ENCODE data around the gene CORT. TPM values are rescaled to one million over a fixed set of nuclear protein-coding genes. Genes with fewer than 3 reads are reported as not detected.
"Not testable (repeated sequence)": the region's sequence is repeated elsewhere in the genome, so short reads cannot be mapped to it uniquely, and the experiment has no call there.

CORT gene
- total RNA-seq, 2 donors from 2014 or later = 0.24 TPM; not detected in 1

- H3K27me3 Mint-ChIP-seq = no peaks in the 10 kb centered on the region
- no peaks in the 10 kb centered on the region for H3K9me3 Mint-ChIP-seq
- no peaks in the 10 kb centered on the region for H3K4me1 Mint-ChIP-seq
- H3K36me3 Mint-ChIP-seq (ENCODE audit: low read depth) = peaks cover 1% of the 10 kb centered on the region
- H3K4me3 Mint-ChIP-seq = no peak overlapping the region
- H3K27ac Mint-ChIP-seq = no peak overlapping the region
- no peak for ATAC-seq (replicated peaks)
Observed at GRCh38 chr1:10450836-10451235, 1.0 kb downstream of the CORT start.

DNA sequence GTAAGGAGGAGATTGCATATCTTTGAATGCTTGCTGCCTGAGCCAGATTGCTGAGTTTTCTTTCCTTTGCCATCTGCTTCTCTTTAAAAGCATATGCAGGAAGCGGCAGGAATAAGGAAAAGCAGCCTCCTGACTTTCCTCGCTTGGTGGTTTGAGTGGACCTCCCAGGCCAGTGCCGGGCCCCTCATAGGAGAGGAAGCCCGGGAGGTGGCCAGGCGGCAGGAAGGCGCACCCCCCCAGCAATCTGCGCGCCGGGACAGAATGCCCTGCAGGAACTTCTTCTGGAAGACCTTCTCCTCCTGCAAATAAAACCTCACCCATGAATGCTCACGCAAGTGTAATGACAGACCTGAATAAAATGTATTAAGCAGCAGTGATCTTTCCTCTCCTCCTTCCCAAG is 1.5 kb downstream of the CORT start:
- H3K9me3 Mint-ChIP-seq = no peaks in the 10 kb centered on the region
- H3K36me3 Mint-ChIP-seq (ENCODE audit: low read depth) = peaks cover 6% of the 10 kb centered on the region
- H3K4me1 Mint-ChIP-seq = no peaks in the 10 kb centered on the region
- no peak overlapping the region for H3K4me3 Mint-ChIP-seq
- H3K27ac Mint-ChIP-seq = no peak overlapping the region
- no peak for ATAC-seq (replicated peaks)
- no peaks in the 10 kb centered on the region for H3K27me3 Mint-ChIP-seq

DNA sequence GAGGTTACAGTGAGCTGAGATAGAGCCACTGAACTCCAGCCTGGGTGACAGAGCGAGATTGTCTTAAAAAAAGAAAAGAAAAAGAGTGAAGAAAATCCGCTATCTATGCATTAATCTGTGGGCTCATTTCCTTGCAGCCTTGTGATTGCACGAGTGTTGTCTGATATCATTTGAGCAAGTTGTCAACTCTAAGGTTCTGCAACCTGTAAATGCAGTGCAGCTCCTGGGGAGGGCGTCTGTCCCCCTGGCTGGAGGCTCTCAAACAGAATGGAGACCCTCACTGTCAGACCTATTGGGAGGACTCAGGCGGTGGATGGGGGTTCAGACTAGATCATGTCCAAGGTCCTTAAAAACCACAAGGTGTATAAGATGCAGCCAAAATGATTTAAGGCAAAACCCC is 6.2 kb downstream of the CORT start:
- Mint-ChIP-seq H3K9me3 (no peaks in the 10 kb centered on the region), H3K27ac (no peak overlapping the region), H3K4me1 (no peaks in the 10 kb centered on the region), H3K36me3 (ENCODE audit: low read depth) (peaks cover 38% of the 10 kb centered on the region), H3K4me3 (no peak overlapping the region), H3K27me3 (no peaks in the 10 kb centered on the region)
- ATAC-seq (replicated peaks) = no peak

DNA sequence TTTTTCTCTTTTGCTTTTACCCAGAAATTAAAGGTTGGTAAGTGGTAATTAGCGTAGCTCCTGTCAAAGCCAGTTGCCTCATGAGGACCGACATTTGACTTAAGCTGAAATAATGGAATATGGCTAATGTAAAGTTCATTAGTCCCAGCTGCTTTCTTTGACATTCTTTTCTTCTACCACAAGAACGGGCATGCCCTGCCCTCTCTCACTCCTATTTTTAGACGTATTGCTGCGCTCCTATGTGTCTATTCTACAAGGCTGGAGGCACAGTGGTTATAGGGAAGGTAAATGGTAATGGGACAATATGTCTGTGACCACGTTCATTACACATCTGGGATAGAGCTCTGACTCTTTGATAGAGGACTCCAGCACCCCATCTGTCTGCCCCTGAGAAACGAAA is 6.8 kb downstream of the CORT start:
- Mint-ChIP-seq H3K36me3 (ENCODE audit: low read depth) (peaks cover 44% of the 10 kb centered on the region), H3K4me1 (no peaks in the 10 kb centered on the region)
- ATAC-seq (replicated peaks) = no peak

GRCh38 chr1:10457462-10457861 is 7.6 kb downstream of the CORT start:
- H3K27ac Mint-ChIP-seq; H3K4me1 Mint-ChIP-seq; H3K9me3 Mint-ChIP-seq; ATAC-seq (replicated peaks); H3K27me3 Mint-ChIP-seq; H3K4me3 Mint-ChIP-seq: not testable (repeated sequence)
- H3K36me3 Mint-ChIP-seq (ENCODE audit: low read depth) = peaks cover 52% of the 10 kb centered on the region

More for the DNA sequence above, 6.8 kb downstream of the CORT start:
- Mint-ChIP-seq H3K9me3 (no peaks in the 10 kb centered on the region), H3K27me3 (no peaks in the 10 kb centered on the region), H3K27ac (no peak overlapping the region), H3K4me3 (no peak overlapping the region)

DNA sequence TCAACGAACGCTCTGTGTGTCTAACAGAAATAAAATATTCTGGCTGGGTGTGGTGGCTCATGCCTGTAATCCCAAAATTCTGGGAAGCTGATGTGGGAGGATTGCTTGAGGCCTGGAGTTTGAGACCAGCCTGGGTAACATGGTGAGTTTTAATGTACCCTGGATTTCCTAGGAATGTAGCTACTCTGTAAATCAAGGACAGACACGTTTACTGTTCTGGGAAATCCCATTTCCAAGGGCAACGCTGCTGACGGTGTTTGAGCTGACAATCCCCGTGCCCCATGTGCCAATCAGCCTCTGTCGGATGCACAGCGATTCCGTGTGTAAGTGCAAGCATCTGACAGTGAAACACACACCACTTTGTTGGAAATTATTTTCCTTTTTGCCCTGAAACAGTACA is 8.0 kb downstream of the CORT start:
- no peaks in the 10 kb centered on the region for H3K9me3 Mint-ChIP-seq
- ATAC-seq (replicated peaks) = no peak
- H3K27me3 Mint-ChIP-seq = no peaks in the 10 kb centered on the region
- no peaks in the 10 kb centered on the region for H3K4me1 Mint-ChIP-seq
- H3K4me3 Mint-ChIP-seq = no peak overlapping the region
- H3K27ac Mint-ChIP-seq = no peak overlapping the region
- H3K36me3 Mint-ChIP-seq (ENCODE audit: low read depth) = peaks cover 56% of the 10 kb centered on the region

- no peak overlapping the region for H3K27ac Mint-ChIP-seq
- ATAC-seq (replicated peaks) = no peak
- peaks cover 69% of the 10 kb centered on the region for H3K36me3 Mint-ChIP-seq (ENCODE audit: low read depth)
- no peaks in the 10 kb centered on the region for H3K9me3 Mint-ChIP-seq
- no peak overlapping the region for H3K4me3 Mint-ChIP-seq
- no peaks in the 10 kb centered on the region for H3K4me1 Mint-ChIP-seq
- H3K27me3 Mint-ChIP-seq = no peaks in the 10 kb centered on the region
Observed at GRCh38 chr1:10459184-10459583, 9.4 kb downstream of the CORT start.

- ATAC-seq (replicated peaks) = no peak
- Mint-ChIP-seq H3K4me1 (peaks cover 5% of the 10 kb centered on the region), H3K4me3 (no peak overlapping the region), H3K27me3 (no peaks in the 10 kb centered on the region), H3K9me3 (no peaks in the 10 kb centered on the region), H3K36me3 (ENCODE audit: low read depth) (peaks cover 81% of the 10 kb centered on the region), H3K27ac (no peak overlapping the region)
Observed at GRCh38 chr1:10467078-10467477, 17.2 kb downstream of the CORT start.

GRCh38 chr1:10470043-10470442 is 20.2 kb downstream of the CORT start:
- Mint-ChIP-seq H3K9me3 (no peaks in the 10 kb centered on the region), H3K4me1 (peaks cover 10% of the 10 kb centered on the region), H3K27me3 (no peaks in the 10 kb centered on the region), H3K27ac (no peak overlapping the region), H3K4me3 (no peak overlapping the region), H3K36me3 (ENCODE audit: low read depth) (peaks cover 52% of the 10 kb centered on the region)
- no peak for ATAC-seq (replicated peaks)

DNA sequence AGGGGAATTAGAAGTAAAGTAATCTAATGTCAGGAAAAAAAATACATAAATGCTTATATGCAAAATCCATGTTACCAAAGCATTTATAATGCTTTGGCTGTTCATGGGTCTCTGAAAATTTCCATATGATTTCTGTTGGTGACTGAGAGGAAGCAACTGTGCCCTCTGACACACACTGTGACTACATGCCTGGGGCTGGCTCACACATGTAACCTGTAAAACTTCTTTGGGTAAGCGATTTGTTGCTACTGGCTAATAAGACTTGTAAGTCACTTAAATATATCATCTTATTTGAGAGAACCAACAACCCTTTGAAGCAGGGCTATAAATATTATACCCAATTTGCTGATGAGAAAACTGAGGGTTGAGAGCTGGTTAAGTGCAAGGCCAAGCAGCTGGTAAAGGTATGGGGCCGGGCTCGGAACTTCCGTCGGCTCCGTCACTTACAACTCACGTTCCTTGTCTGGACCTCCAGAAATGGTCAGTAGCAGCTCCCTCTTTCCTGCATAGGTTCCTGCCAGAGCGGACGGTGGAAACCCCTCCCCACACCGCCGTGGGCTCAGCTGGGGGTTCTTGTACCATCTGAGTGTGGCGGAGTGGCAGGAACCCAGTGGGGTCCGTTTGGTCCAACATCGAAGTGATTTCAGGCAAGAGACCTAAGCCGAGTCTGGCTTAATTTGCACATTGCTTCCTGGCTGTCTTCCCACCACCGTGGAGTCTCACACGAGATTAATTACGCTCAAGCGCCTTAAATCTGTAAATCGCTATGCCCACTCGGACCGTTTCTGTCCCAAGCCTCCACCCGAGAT is 21.8 kb downstream of the CORT start:
- no peak for ATAC-seq (replicated peaks)
- peaks cover 36% of the 10 kb centered on the region for H3K36me3 Mint-ChIP-seq (ENCODE audit: low read depth)
- peak overlapping the region; percentile 98 for H3K4me3 Mint-ChIP-seq
- H3K27me3 Mint-ChIP-seq = no peaks in the 10 kb centered on the region
- H3K9me3 Mint-ChIP-seq = no peaks in the 10 kb centered on the region
- H3K4me1 Mint-ChIP-seq = peaks cover 18% of the 10 kb centered on the region
- H3K27ac Mint-ChIP-seq = peak overlapping the region; percentile 93

DNA sequence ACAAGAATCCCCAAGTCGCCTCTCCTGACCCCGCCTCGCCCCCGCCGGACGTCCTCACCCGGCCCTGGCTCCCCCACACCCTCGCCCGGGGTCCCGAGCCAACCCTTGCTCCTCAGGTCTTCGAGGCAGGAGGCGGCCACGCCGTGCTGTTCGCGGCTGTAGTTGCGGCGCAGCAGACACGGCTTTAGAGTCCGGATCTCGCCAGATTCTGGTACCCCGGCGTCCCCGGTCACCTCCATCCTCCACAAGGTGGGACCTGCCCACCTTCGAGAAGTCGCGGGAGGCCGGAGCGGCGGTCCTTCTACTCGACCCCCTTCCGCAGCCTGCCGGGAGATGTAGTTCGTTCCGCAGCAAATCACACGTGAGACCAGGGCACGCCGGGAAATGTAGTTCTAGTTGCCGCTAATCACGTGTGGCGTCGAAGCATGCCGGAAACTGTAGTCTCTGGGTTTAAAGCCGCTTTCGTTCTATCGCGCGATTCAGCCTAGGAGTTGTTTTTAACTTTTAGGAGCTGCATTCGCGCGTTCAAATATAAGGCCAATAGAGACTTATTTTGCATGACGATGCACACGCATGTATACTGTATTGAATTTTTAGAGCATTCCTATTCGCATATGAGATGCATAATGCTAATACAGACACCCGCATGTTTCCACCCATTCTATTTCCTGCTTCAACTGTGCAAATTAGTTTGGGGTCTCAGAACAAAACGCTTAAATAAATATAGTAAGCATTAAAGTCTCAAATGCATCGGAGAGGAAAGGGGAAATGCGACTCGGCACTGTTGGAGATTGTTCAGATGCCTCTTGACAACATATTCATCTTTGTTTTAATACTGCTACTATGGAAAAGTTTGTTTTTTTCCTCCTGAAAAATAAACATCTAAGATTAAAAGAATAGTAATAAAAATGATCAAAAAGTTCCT is 22.7 kb downstream of the CORT start, which contains the start of gene DFFA:
DFFA (minus strand) TSS at position 310 of the 925 bp plus-strand sequence; CDS start at position 239, 71 bp downstream.
- no peaks in the 10 kb centered on the region for H3K27me3 Mint-ChIP-seq
- peaks cover 27% of the 10 kb centered on the region for H3K36me3 Mint-ChIP-seq (ENCODE audit: low read depth)
- H3K4me1 Mint-ChIP-seq = peaks cover 18% of the 10 kb centered on the region
- H3K4me3 Mint-ChIP-seq = peak within 1 kb of the TSS; percentile 98
- H3K9me3 Mint-ChIP-seq = no peaks in the 10 kb centered on the region
- ATAC-seq (replicated peaks) = peak; percentile 84
- peak within 1 kb of the TSS; percentile 93 for H3K27ac Mint-ChIP-seq

GRCh38 chr1:10473145-10473765 is 23.4 kb downstream of the CORT start:
- Mint-ChIP-seq H3K4me1 (peaks cover 13% of the 10 kb centered on the region), H3K9me3 (no peaks in the 10 kb centered on the region), H3K27me3 (no peaks in the 10 kb centered on the region), H3K36me3 (ENCODE audit: low read depth) (peaks cover 20% of the 10 kb centered on the region), H3K27ac (no peak overlapping the region), H3K4me3 (peak overlapping the region; percentile 98)
- no peak for ATAC-seq (replicated peaks)

DNA sequence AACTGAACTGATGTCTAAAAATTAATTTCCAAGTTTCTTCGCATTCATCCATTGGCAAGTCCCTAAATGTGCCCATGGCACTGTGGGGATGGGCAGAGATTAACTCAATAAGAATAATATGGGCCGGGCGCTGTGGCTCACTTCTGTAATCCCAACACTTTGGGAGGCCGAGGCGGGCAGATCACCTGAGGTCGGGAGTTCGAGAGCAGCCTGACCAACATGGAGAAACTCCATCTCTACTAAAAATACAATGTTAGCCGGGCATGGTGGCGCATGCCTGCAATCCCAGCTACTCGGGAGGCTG is 24.4 kb downstream of the CORT start:
- Mint-ChIP-seq H3K27ac (peak overlapping the region; percentile 96), H3K4me1 (peaks cover 13% of the 10 kb centered on the region), H3K4me3 (peak overlapping the region; percentile 98), H3K36me3 (ENCODE audit: low read depth) (peaks cover 11% of the 10 kb centered on the region)
- H3K9me3 Mint-ChIP-seq; H3K27me3 Mint-ChIP-seq; ATAC-seq (replicated peaks): not testable (repeated sequence)

DNA sequence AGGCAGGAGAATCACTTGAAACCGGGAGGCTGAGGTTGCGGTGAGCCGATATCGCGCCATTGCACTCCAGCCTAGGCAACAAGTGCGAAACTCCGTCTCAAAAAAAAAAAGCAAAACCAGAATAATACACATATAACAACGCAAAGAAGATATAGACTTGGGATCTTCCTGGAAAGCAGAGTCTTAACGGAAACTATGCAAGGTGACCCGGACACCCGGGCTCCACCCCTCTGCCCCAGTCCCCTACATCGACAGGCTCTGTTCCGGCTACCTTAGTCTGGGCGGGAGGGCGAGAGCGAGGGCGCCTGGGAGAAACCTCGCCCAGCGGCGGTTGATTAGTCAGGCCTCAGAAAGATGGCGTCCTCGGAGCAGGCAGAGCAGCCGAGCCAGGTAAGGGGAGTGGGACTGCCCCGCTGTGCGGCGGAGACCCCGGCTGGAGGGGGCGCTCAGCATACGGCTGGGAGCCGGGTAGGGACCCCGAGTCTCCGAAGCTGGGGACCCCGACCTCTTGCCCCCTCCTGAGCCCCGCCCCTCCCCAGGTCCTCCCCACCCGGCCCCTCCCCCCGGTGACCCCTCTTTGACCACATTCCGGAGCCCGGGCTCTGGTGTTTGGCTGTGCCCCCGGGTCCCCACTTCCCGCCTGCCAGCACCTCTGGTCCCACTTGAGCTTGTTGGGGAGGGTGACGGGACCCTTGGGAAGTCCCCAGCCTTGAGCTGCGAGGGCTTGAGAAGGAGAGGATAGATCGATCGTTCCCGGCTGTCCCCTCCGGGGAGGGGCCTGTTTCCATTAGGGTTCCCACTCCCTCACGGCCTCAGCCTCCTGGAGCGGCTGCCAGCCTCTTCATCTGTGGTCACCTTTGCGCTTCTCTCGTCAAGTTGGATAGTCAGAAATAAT is 25.0 kb downstream of the CORT start, which contains the start of gene PEX14:
PEX14 (plus strand) TSS at position 338 of the 895 bp plus-strand sequence; CDS start at position 355, 17 bp downstream.
- H3K4me3 Mint-ChIP-seq = peak within 1 kb of the TSS; percentile 98
- no peaks in the 10 kb centered on the region for H3K9me3 Mint-ChIP-seq
- no peaks in the 10 kb centered on the region for H3K27me3 Mint-ChIP-seq
- ATAC-seq (replicated peaks) = peak; percentile 92
- peak within 1 kb of the TSS; percentile 96 for H3K27ac Mint-ChIP-seq
- peaks cover 13% of the 10 kb centered on the region for H3K4me1 Mint-ChIP-seq
- H3K36me3 Mint-ChIP-seq (ENCODE audit: low read depth) = peaks cover 9% of the 10 kb centered on the region

Measured in activated T-helper 17 cell treated with anti-CD3 and anti-CD28 coated beads, Interleukin-2, amount 50 U/mL, for 72 hours (primary cell).